MM.1S (cell line): Measurements from ENCODE around the gene HOXD8.

Source experiments
- DNase-seq: peaks from one replicate; pipeline ENCODE4 v3.0.0-alpha.2; 2015
- H2AFZ ChIP-seq: fragments of 300-600 bp; sonication (generic); 2 replicates; pipeline ENCODE4 v1.6.0; 2016; ENCODE audit warnings: antibody characterized with exemption, low read length
- H3F3A ChIP-seq: fragments of 300-600 bp; sonication (generic); 2 replicates; pipeline ENCODE4 v1.6.1; 2016; ENCODE audit warnings: mild to moderate bottlenecking, antibody characterized with exemption, low read length, moderate library complexity, mixed read lengths; ENCODE audit not compliant: insufficient read depth
- H3K27ac ChIP-seq: fragments of 300-600 bp; sonication (generic); 2 replicates; pipeline ENCODE4 v1.5.1; 2016; ENCODE audit warnings: mild to moderate bottlenecking, low read length
- H3K27me3 ChIP-seq: fragments of 300-600 bp; sonication (generic); replicated peaks from 2 replicates; pipeline ENCODE4 v1.6.0; 2016; ENCODE audit warnings: low read length; ENCODE audit not compliant: insufficient read depth
- H3K36me3 ChIP-seq: fragments of 300-600 bp; sonication (generic); replicated peaks from 2 replicates; pipeline ENCODE4 v1.6.1; 2016; ENCODE audit warnings: mild to moderate bottlenecking, low read length, mixed read lengths; ENCODE audit not compliant: insufficient read depth
- H3K4me1 ChIP-seq: fragments of 300-600 bp; sonication (generic); 2 replicates; pipeline ENCODE4 v1.6.1; 2016; ENCODE audit warnings: low read length, mixed read lengths
- H3K4me2 ChIP-seq: fragments of 300-600 bp; sonication (generic); 2 replicates; pipeline ENCODE4 v1.6.0; 2016; ENCODE audit warnings: low read depth, low read length
- H3K4me3 ChIP-seq: fragments of 300-600 bp; sonication (generic); 2 replicates; pipeline ENCODE4 v1.5.1; 2016; ENCODE audit warnings: low read length, mixed read lengths
- H3K79me2 ChIP-seq: fragments of 300-600 bp; sonication (generic); 2 replicates; pipeline ENCODE4 v1.6.1; 2016; ENCODE audit warnings: mixed run types, low read length, mixed read lengths
- H3K9ac ChIP-seq: fragments of 300-600 bp; sonication (generic); 2 replicates; pipeline ENCODE4 v1.6.1; 2016; ENCODE audit warnings: low read length, mixed read lengths
- H3K9me2 ChIP-seq: fragments of 300-600 bp; sonication (generic); replicated peaks from 2 replicates; pipeline ENCODE4 v1.6.1; 2016; ENCODE audit warnings: mild to moderate bottlenecking, low read length, mixed read lengths; ENCODE audit not compliant: insufficient read depth
- H3K9me3 ChIP-seq: fragments of 300-600 bp; sonication (generic); replicated peaks from 2 replicates; pipeline ENCODE4 v1.6.1; 2016; ENCODE audit warnings: mild to moderate bottlenecking, low read length, mixed read lengths; ENCODE audit not compliant: insufficient read depth
- H4K20me1 ChIP-seq: fragments of 300-600 bp; sonication (generic); 2 replicates; pipeline ENCODE4 v1.6.1; 2016; ENCODE audit warnings: mild to moderate bottlenecking, low read length, moderate library complexity, mixed read lengths; ENCODE audit not compliant: insufficient read depth
- EZH2 ChIP-seq: fragments of 300-600 bp; sonication (generic); optimal IDR thresholded peaks from 2 replicates; pipeline ENCODE3; 2017; ENCODE audit warnings: low read depth, mild to moderate bottlenecking, antibody characterized with exemption, low read length, mixed read lengths
- EZH2phosphoT487 ChIP-seq: fragments of 300-600 bp; sonication (generic); IDR thresholded peaks from 2 replicates; pipeline ENCODE4 v1.6.1; 2018; ENCODE audit warnings: antibody characterized with exemption, low read length
- TF ChIP-seq, protein P1 (sequence below): fragments of 300-600 bp; sonication (generic); IDR thresholded peaks from 2 replicates; pipeline ENCODE4 v1.5.1; 2016; ENCODE audit warnings: antibody characterized with exemption, low read length, mixed read lengths

Gene HOXD8

DNA sequence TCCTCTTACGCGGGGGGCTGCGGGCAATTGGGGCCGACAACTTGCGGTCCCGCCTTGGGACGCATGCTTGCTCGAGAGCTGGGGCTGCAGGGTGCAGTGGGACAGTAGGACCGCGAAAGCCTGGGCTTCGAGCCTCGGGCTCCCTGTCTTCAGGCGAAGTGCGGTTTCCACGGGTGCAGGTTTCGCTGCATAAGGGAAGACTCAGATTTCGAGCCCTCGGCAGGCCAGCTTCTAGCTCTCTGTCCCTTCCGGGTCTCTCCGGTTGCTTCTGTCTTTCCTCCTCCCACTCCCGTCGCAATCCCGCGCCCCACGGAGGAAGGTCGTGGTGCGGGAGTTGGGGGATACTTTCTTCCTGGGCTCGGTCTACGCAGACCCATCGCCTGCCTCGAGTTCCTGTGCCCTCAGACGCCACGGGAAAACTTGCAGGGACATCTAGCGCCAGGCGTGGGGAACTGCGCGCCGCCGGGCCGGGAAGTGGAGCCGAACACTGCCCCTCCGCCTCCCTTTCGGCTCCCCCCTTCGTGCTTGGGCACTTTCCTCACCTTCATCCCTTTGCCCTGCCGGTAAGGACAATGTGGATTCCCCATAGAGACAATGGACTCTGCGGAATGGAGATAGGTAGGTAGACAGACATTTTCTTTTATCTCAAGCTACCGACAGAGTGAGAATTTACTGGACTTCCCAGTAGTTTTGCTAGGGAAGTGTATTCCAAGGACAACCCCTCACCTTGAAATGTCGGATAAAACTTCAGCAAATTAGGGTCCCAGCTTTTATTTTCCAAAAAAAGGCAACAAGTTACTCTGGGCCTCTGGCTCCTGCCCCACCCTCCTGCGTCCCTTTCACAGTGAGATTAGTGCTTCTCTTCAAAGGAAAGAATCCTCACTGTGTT lies 41.2 kb upstream of the HOXD8 start:
- Histone ChIP-seq H3K27me3 (0 out of 2 replicates have a peak, but pooled peaks cover 9% of the 10 kb centered on the region), H3F3A (no peaks in the 10 kb centered on the region), H3K4me3 (peak overlapping the region; percentile 58), H3K9me2 (no peaks in the 10 kb centered on the region), H2AFZ (peak overlapping the region; percentile 86), H3K9ac (peak overlapping the region; percentile 2; the same call in 1 of the 2 replicates), H3K4me1 (no peaks in the 10 kb centered on the region), H4K20me1 (no peaks in the 10 kb centered on the region), H3K4me2 (peak overlapping the region; percentile 76), H3K27ac (no peak overlapping the region), H3K36me3 (no peaks in the 10 kb centered on the region), H3K9me3 (no peaks in the 10 kb centered on the region), H3K79me2 (no peaks in the 10 kb centered on the region)
- TF ChIP-seq, protein P1, sequence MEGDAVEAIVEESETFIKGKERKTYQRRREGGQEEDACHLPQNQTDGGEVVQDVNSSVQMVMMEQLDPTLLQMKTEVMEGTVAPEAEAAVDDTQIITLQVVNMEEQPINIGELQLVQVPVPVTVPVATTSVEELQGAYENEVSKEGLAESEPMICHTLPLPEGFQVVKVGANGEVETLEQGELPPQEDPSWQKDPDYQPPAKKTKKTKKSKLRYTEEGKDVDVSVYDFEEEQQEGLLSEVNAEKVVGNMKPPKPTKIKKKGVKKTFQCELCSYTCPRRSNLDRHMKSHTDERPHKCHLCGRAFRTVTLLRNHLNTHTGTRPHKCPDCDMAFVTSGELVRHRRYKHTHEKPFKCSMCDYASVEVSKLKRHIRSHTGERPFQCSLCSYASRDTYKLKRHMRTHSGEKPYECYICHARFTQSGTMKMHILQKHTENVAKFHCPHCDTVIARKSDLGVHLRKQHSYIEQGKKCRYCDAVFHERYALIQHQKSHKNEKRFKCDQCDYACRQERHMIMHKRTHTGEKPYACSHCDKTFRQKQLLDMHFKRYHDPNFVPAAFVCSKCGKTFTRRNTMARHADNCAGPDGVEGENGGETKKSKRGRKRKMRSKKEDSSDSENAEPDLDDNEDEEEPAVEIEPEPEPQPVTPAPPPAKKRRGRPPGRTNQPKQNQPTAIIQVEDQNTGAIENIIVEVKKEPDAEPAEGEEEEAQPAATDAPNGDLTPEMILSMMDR: peak; percentile 76
- TF ChIP-seq EZH2: no peak
- peak; percentile 51 for DNase-seq

DNA sequence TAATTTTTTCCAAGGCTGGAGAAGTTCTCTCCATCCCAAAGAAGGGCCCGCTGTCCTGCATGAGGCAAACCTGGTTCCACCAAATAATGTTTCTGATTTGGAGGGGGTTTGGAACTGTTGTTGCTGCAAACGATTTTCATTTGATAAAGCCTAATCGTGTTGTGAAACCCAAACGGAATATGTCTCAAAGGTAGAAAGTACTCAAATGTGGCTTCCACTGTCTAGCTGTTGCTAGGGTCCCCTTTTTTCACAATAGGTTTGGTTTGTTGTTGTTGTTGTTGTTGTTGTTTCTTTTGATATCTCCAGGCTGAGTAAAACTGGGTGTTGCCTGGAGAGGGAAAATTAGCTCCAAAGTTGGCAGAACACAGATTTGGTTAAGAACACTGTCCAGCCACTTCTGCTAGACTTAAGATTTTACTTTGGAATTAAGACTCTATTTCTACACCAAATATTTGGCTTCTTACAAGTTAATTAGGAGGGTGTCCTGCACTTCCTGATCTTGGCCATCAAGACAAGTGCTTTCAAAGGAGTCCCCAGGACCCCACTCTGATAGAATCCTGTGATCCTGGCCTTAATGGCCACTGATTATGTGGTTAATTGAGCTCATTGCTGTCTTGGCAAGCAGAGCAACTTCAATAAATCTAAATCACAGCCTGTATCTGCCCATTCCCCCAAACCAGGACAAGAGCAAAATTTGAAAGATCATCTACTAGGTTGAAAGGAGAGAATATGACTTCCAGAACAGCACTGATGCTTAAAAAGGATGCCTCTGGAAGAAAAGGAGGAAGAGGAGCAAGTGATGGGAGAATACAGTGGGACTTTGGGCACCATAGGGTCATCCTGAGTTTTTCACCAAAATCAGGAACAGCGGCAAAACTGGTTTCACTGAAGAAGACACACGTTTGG lies 40.3 kb upstream of the HOXD8 start:
- TF ChIP-seq, protein P1: no peak
- TF ChIP-seq EZH2phosphoT487 (no peak), EZH2 (no peak)
- H3K27me3 ChIP-seq: 0 out of 2 replicates have a peak, but pooled peaks cover 9% of the 10 kb centered on the region

DNA sequence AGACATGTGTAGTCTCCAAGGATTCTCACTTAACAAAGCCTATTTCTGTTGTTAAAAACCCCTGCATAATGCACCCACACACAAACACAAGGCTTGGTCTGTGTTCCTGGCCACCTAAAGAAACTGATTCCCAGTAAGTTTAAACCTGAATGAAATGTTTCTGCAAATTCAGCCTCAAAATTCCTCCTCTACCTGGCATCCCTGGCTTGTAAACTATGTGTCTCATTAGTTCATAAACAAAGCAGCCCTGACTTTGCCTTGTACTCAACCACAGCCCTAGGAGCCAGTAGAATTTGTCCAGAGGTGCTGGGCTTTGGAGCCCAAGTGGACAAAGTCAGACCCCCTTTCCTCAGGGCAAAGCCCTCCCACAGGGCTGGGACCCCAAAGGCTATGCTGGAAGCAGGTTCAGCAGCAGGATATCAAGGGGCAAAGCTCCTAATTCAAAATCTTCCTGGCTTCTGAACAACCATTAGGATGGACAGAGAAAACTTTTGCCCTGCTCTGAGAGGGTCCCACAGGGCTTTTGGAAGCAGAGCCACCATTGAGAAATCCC lies 39.6 kb upstream of the HOXD8 start:
- no peak overlapping the region for H3K27ac ChIP-seq
- no peak overlapping the region for H3K4me3 ChIP-seq
- H3K4me2 ChIP-seq: no peak overlapping the region
- no peaks in the 10 kb centered on the region for H3F3A ChIP-seq
- DNase-seq: no peak
- no peaks in the 10 kb centered on the region for H3K9me3 ChIP-seq
- H2AFZ ChIP-seq: no peak overlapping the region
- H3K27me3 ChIP-seq: 0 out of 2 replicates have a peak, but pooled peaks cover 9% of the 10 kb centered on the region
- no peaks in the 10 kb centered on the region for H3K9me2 ChIP-seq
- H3K4me1 ChIP-seq: no peaks in the 10 kb centered on the region
- no peaks in the 10 kb centered on the region for H4K20me1 ChIP-seq
- H3K9ac ChIP-seq: no peak overlapping the region
- no peaks in the 10 kb centered on the region for H3K79me2 ChIP-seq
- TF ChIP-seq, protein P1: no peak
- TF ChIP-seq EZH2phosphoT487: no peak
- no peak for TF ChIP-seq EZH2
- H3K36me3 ChIP-seq: no peaks in the 10 kb centered on the region

More for the DNA sequence above, 40.3 kb upstream of the HOXD8 start:
- H3K9ac ChIP-seq: no peak overlapping the region
- H2AFZ ChIP-seq: no peak overlapping the region
- no peaks in the 10 kb centered on the region for H3F3A ChIP-seq
- H3K4me3 ChIP-seq: no peak overlapping the region
- H3K4me2 ChIP-seq: no peak overlapping the region
- H3K79me2 ChIP-seq: no peaks in the 10 kb centered on the region
- DNase-seq: no peak
- H4K20me1 ChIP-seq: no peaks in the 10 kb centered on the region
- H3K27ac ChIP-seq: no peak overlapping the region
- no peaks in the 10 kb centered on the region for H3K36me3 ChIP-seq
- H3K9me2 ChIP-seq: no peaks in the 10 kb centered on the region
- H3K4me1 ChIP-seq: no peaks in the 10 kb centered on the region
- H3K9me3 ChIP-seq: no peaks in the 10 kb centered on the region
